IgD-negative memory B cell (primary cell): ENCODE data around the gene ISYNA1. TPM values are rescaled to one million over a fixed set of nuclear protein-coding genes. Genes with fewer than 3 reads are reported as not detected.

Source experiments
- H3K27ac Mint-ChIP-seq, 3 donors: one replicate each; pipeline ENCODE4 v1.8.0; 2020 to 2022; ENCODE audit warnings: mild to moderate bottlenecking in 3 of 3, mixed read lengths in 3 of 3, moderate library complexity in 1 of 3
- H3K27me3 Mint-ChIP-seq: one replicate; pipeline ENCODE4 v1.8.0; 2021; ENCODE audit warnings: mixed read lengths
- H3K36me3 Mint-ChIP-seq: one replicate; pipeline ENCODE4 v1.8.0; 2020; ENCODE audit warnings: mild to moderate bottlenecking, mixed read lengths
- H3K4me1 Mint-ChIP-seq, 3 donors: one replicate each; pipeline ENCODE4 v1.8.0; 2020 to 2022; ENCODE audit warnings: mixed read lengths in 3 of 3, mild to moderate bottlenecking in 1 of 3
- H3K4me3 Mint-ChIP-seq, 4 donors: one replicate each; pipeline ENCODE4 v1.8.0; 2020 to 2022; ENCODE audit warnings: mild to moderate bottlenecking in 4 of 4, mixed read lengths in 4 of 4, moderate library complexity in 3 of 4
- H3K9me3 Mint-ChIP-seq, 3 donors: one replicate each; pipeline ENCODE4 v1.8.0; 2020 to 2021; ENCODE audit warnings: mixed read lengths in 3 of 3, mild to moderate bottlenecking in 1 of 3
- polyA plus RNA-seq: library from polyadenylated mRNA; unstranded; fragments of 300-500 nt; fragmentation: Illumina TruSeq; gene quantifications from one replicate; pipeline ENCODE4 v1.2.3, GENCODE V29; 2021

ISYNA1 gene
- polyA plus RNA-seq, 1 donor from 2014 or later: 17.2 TPM

- Mint-ChIP-seq H3K4me3 (peak overlapping the region in 1 of 4 donors; percentile 61), H3K27ac (peak overlapping the region in 2 of 3 donors; percentile 13 to 67), H3K36me3 (no peaks in the 10 kb centered on the region)
These were observed 5.0 kb upstream of the ISYNA1 start for GRCh38 chr19:18442941-18443340.

GRCh38 chr19:18441804-18442788, 4.2 kb upstream of the ISYNA1 start:
- H3K9me3 Mint-ChIP-seq: no peaks in the 10 kb centered on the region
- H3K27ac Mint-ChIP-seq: peak overlapping the region; percentile 39 to 87 (median 67)
- no peaks in the 10 kb centered on the region for H3K27me3 Mint-ChIP-seq
- H3K4me1 Mint-ChIP-seq: peaks cover 9 to 17% (median 12%) of the 10 kb centered on the region in 3 donors
- peak overlapping the region in 2 of 4 donors; percentile 61 to 83 for H3K4me3 Mint-ChIP-seq
- H3K36me3 Mint-ChIP-seq: no peaks in the 10 kb centered on the region

More at GRCh38 chr19:18442941-18443340, 5.0 kb upstream of the ISYNA1 start:
- Mint-ChIP-seq H3K9me3 (no peaks in the 10 kb centered on the region), H3K4me1 (peaks cover 9 to 17% (median 12%) of the 10 kb centered on the region in 3 donors), H3K27me3 (no peaks in the 10 kb centered on the region)

DNA sequence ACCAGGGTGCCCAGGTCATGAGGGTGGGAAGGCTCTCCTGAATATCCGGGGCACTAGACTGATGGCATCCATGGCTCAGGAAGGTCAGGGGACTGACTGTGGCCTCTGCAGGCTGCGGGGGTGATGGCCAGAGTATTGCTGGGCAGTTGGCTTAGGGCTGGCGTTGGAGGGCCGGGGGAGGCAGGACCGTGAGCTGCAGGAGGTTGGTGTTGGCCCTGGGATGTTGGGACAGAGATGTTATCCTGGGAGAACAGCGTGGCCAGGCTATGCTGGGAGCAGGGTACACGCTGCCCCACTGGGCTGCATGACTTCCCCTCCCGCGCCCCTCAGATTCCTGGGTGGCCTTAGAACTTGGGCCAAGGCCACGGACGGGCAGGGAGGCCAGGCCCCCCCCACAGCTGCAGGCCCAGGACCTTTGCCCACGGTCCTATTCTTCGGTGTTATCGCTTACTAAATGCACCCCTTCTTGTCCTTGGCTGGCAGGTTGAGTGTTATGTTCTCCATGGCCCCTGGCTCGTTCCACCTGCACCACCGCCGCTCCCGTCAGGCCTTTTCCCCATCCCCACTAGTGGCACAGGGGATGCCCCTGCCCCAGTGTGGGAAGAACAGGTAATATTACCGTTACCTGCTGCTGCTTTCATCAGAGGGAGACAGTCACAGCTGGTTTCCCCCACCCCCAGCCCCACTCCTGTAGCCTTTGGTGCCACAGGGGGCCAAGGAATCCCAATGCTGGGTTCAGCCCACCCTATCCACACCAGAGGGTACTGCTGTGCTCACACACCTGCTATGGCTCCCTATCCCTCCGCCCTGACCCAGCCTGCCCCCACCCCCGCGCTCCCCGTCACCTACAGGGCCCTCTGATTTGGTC, 3.2 kb upstream of the ISYNA1 start:
- Mint-ChIP-seq H3K36me3 (no peaks in the 10 kb centered on the region), H3K27me3 (no peaks in the 10 kb centered on the region), H3K4me1 (peaks cover 10 to 20% (median 12%) of the 10 kb centered on the region in 3 donors), H3K4me3 (peak overlapping the region in 1 of 4 donors; percentile 46), H3K9me3 (no peaks in the 10 kb centered on the region), H3K27ac (peak overlapping the region in 1 of 3 donors; percentile 78)

GRCh38 chr19:18440415-18440877, 2.5 kb upstream of the ISYNA1 start:
- H3K4me3 Mint-ChIP-seq: peak overlapping the region in 1 of 4 donors; percentile 80
- no peaks in the 10 kb centered on the region for H3K9me3 Mint-ChIP-seq
- peak overlapping the region in 2 of 3 donors; percentile 47 to 78 for H3K27ac Mint-ChIP-seq
- H3K4me1 Mint-ChIP-seq: peaks cover 12 to 20% (median 13%) of the 10 kb centered on the region in 3 donors
- no peaks in the 10 kb centered on the region for H3K36me3 Mint-ChIP-seq
- H3K27me3 Mint-ChIP-seq: no peaks in the 10 kb centered on the region

GRCh38 chr19:18439910-18440237, 1.9 kb upstream of the ISYNA1 start:
- Mint-ChIP-seq H3K36me3 (no peaks in the 10 kb centered on the region), H3K27ac (peak overlapping the region; percentile 78 to 89 (median 88)), H3K4me3 (peak overlapping the region in 3 of 4 donors; percentile 24 to 80 (median 57)), H3K27me3 (no peaks in the 10 kb centered on the region), H3K4me1 (peaks cover 12 to 20% (median 13%) of the 10 kb centered on the region in 3 donors), H3K9me3 (no peaks in the 10 kb centered on the region)

DNA sequence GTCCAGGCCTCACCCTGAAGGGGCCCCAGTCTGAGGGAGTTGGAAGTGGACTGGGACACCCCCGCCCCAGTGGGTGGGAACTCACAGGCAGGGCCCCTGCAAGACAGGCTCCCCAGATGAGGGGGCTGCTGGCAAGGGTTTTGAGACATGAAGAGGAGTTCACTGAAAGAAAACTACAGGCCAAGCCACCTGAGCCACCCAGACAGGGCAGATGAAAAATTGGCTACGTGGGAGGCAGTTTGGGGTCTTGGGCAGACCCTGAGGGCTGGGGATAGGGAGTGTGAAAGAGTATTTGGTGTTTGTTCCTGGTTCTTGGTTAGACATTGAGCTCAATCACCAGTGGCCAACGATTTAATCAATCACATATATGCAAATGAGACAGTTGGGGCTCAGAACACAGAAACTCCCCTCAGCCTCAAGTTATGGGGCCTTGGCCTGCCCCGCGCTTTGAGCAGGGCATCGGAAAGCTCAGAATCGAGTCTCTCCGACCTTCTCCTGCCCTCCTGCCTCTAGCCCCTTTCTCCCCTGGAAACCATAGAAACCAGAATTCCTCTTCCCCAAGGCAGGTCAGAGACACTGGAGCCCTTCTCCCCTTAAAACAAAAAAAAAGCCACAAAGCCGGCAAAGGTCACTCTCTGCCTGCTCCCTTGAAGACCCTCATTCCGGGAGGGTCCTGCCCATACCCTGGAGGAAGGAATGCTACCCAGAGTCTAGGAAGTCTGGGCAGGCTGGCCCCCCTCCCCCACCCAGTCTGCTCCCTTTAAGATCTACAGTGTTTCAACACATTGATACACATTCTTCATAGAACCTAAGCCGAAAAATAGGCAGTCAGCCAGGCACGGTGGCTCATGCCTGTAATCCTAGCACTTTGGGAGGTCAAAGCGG, 1.3 kb upstream of the ISYNA1 start:
- peaks cover 12 to 20% (median 14%) of the 10 kb centered on the region in 3 donors for H3K4me1 Mint-ChIP-seq
- no peaks in the 10 kb centered on the region for H3K36me3 Mint-ChIP-seq
- no peaks in the 10 kb centered on the region for H3K27me3 Mint-ChIP-seq
- H3K4me3 Mint-ChIP-seq: peak overlapping the region; percentile 24 to 80 (median 54)
- peak overlapping the region; percentile 78 to 89 (median 88) for H3K27ac Mint-ChIP-seq
- no peaks in the 10 kb centered on the region for H3K9me3 Mint-ChIP-seq

DNA sequence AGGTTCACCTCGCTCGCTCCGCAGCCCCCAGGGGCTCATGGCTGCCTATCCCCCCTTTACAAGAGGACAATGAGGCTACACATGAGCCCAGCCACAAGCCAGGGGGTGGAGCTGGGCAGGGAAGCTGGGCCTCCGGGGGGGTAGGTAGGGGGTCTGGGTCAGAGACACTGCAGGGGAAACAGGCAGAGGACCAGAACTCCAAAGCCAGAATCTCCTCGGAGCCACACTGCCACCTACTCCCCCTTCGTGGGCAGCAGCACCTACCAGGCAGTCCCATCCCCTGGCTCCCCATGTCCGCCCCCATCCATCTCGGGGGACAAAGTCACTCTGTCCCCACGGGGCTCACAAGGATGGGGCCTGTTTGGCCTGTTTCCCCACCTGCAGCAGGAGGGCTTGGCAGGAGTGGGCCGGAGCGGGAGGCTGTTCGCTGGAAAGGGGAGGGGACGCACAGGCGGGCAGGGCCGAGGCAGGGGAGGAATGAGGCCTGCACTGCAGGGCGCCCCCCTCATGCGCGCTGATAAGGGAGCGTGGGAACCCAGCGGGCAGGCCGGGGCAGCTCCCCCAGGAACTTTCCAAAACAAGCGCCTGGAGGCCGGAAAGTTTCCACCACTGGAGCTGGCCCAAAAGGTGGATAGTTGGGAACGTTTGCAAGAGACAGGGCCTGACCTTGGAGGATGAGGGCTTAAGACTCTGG, 545 bp upstream of the ISYNA1 start:
- H3K36me3 Mint-ChIP-seq: no peaks in the 10 kb centered on the region
- H3K4me1 Mint-ChIP-seq: peaks cover 12 to 20% (median 16%) of the 10 kb centered on the region in 3 donors

DNA sequence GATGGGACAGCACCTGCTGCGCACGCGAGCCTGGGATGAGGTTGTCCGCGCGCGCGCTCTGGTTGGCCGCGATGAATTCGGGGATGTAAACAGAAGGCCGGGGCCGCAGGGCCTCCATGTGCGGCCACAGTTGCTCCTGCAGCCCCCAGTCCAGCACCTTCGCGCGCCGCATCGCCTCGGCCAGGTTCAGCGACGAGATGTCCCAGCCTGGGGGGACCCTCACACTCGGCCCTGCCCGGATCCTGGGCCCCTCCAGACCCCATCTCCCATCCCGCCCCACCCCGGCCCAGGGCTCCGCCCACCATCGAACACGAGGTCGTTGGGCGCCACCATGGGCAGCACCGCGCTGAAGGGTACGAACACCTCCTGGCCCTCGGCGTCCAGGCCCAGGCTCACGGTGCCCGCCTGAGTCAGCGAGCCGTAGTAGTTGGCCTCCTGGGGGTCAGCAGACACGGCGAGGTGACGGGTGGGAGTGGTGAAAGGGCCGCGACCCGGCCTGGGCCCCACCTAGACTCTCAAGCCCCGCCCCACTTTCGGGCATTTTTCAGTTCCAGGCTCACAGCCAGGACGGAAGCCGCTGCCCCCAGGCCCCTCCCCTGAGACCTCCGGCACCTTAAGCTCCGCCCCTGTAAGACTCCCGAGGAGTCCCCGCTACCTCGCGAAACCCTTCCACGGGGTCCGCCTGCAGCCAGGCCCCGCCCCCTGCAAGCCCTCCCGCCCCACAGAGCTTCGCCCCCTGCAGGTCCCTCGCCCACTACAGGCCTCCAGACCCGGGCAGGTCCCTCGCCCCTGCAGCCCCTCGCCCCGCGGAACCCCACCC, 1.1 kb downstream of the ISYNA1 start:
- H3K27me3 Mint-ChIP-seq: no peaks in the 10 kb centered on the region
- no peaks in the 10 kb centered on the region for H3K9me3 Mint-ChIP-seq
- peak overlapping the region; percentile 77 to 90 (median 88) for H3K4me3 Mint-ChIP-seq
- H3K36me3 Mint-ChIP-seq: no peaks in the 10 kb centered on the region
- H3K27ac Mint-ChIP-seq: peak overlapping the region in 2 of 3 donors; percentile 69 to 85
- H3K4me1 Mint-ChIP-seq: peaks cover 6 to 15% (median 13%) of the 10 kb centered on the region in 3 donors

More for the DNA sequence above, 545 bp upstream of the ISYNA1 start:
- Mint-ChIP-seq H3K27ac (peak overlapping the region in 1 of 3 donors; percentile 78), H3K27me3 (no peaks in the 10 kb centered on the region), H3K4me3 (peak overlapping the region in 3 of 4 donors; percentile 8 to 80 (median 32)), H3K9me3 (no peaks in the 10 kb centered on the region)

GRCh38 chr19:18435842-18436670, 1.9 kb downstream of the ISYNA1 start:
- no peaks in the 10 kb centered on the region for H3K9me3 Mint-ChIP-seq
- H3K4me1 Mint-ChIP-seq: peaks cover 6 to 15% (median 13%) of the 10 kb centered on the region in 3 donors
- no peaks in the 10 kb centered on the region for H3K27me3 Mint-ChIP-seq
- peak overlapping the region; percentile 66 to 84 (median 78) for H3K4me3 Mint-ChIP-seq
- H3K27ac Mint-ChIP-seq: peak overlapping the region in 1 of 3 donors; percentile 85
- H3K36me3 Mint-ChIP-seq: no peaks in the 10 kb centered on the region

DNA sequence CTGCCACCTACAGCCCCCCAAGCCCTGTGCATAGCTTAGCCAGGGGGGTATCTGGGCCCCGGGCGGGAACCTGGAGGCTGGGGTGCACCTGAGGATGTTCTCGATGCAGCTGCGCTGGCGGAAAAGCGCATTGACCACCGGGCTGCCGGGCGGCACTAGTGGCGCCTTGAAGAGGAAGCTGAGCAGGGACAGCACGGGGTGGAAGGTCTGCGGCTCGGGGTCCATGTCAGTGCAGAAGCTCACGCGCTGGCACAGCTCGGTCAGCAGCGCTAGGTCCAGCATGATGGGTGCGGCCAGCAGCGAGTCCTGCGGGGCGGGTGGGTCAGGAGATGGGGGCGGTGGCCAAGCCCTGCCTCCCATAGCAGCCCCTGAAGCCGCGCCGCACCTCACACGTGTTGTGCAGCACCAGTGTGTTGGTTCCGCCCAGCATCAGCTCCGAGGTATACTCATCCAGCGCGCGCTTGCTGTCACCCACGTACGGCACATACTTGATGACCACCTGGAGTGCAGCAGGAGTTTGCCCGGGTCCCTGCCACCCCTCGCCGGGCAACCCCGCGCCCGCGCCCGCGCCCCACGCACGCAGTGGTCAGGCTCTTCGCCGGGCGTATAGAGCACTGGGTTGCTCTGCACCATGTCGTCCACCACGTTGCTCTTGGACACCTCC, 2.6 kb downstream of the ISYNA1 start:
- no peaks in the 10 kb centered on the region for H3K27me3 Mint-ChIP-seq
- H3K4me1 Mint-ChIP-seq: peaks cover 6 to 16% (median 13%) of the 10 kb centered on the region in 3 donors
- peak overlapping the region in 1 of 3 donors; percentile 85 for H3K27ac Mint-ChIP-seq
- H3K4me3 Mint-ChIP-seq: peak overlapping the region in 2 of 4 donors; percentile 84
- no peaks in the 10 kb centered on the region for H3K36me3 Mint-ChIP-seq
- H3K9me3 Mint-ChIP-seq: no peaks in the 10 kb centered on the region

GRCh38 chr19:18434411-18435175, 3.3 kb downstream of the ISYNA1 start:
- Mint-ChIP-seq H3K4me3 (peak overlapping the region; percentile 77 to 89 (median 85)), H3K36me3 (no peaks in the 10 kb centered on the region), H3K4me1 (peaks cover 6 to 13% (median 13%) of the 10 kb centered on the region in 3 donors), H3K27me3 (no peaks in the 10 kb centered on the region), H3K27ac (peak overlapping the region; percentile 46 to 85 (median 84)), H3K9me3 (no peaks in the 10 kb centered on the region)
